Bronchial epithelial cell (primary cell): Measurements from ENCODE around the gene THEM5. TPM values are rescaled to one million over a fixed set of nuclear protein-coding genes. Genes with fewer than 3 reads are reported as not detected.

ENCODE experiments used
- DNase-seq: peaks from one replicate; pipeline ENCODE4 v3.0.0-alpha.2; 2010; ENCODE audit warnings: low read depth
- FAIRE-seq: peaks from 2 replicates; lab custom pipeline; 2011; peaks lifted over from hg19 to GRCh38; lab: Jason Lieb, UNC
- H3K27me3 ChIP-seq: 2 replicates; pipeline ENCODE4 v1.5.1; 2011; ENCODE audit warnings: low read length; ENCODE audit not compliant: control insufficient read depth, insufficient read depth
- H3K36me3 ChIP-seq: 2 replicates; pipeline ENCODE4 v1.5.1; 2011; ENCODE audit warnings: low read length; ENCODE audit not compliant: control insufficient read depth, insufficient read depth
- H3K4me3 ChIP-seq: 2 replicates; pipeline ENCODE4 v1.5.1; 2011; ENCODE audit warnings: mild to moderate bottlenecking, low read depth, low read length, control low read depth
- CTCF ChIP-seq: IDR thresholded peaks from 2 replicates; pipeline ENCODE4 v1.5.1; 2011; ENCODE audit warnings: mild to moderate bottlenecking, moderate library complexity, low read length, control low read depth, inconsistent platforms; ENCODE audit not compliant: insufficient read depth, severe bottlenecking
- total RNA-seq: library from RNA; depleted of rRNA; stranded (reverse); fragments of >200 nt; gene quantifications from 2 replicates; pipeline ENCODE4 v1.2.1, GENCODE V29; 2014

Gene THEM5
- total RNA-seq, 1 donor from 2014 or later: not detected

- H3K36me3 ChIP-seq: no peaks in the 10 kb centered on the region
- H3K4me3 ChIP-seq: no peak overlapping the region
- H3K27me3 ChIP-seq: no peaks in the 10 kb centered on the region
- no peak for TF ChIP-seq CTCF
- DNase-seq: no peak
- peak; percentile 83 for FAIRE-seq
Measured at GRCh38 chr1:151823175-151823574, 30.3 kb downstream of the THEM5 start.

GRCh38 chr1:151822404-151822803 is 31.1 kb downstream of the THEM5 start:
- Histone ChIP-seq H3K27me3 (no peaks in the 10 kb centered on the region), H3K4me3 (no peak overlapping the region), H3K36me3 (no peaks in the 10 kb centered on the region)
- DNase-seq (no peak), FAIRE-seq (no peak)
- TF ChIP-seq CTCF: no peak

- Histone ChIP-seq H3K36me3 (no peaks in the 10 kb centered on the region), H3K27me3 (no peaks in the 10 kb centered on the region), H3K4me3 (no peak overlapping the region)
- DNase-seq: no peak
- TF ChIP-seq CTCF: no peak
- no peak for FAIRE-seq
Measured at GRCh38 chr1:151820940-151821339, 32.6 kb downstream of the THEM5 start.

GRCh38 chr1:151819976-151820623 is 33.4 kb downstream of the THEM5 start:
- H3K27me3 ChIP-seq: no peaks in the 10 kb centered on the region
- no peak for TF ChIP-seq CTCF
- no peaks in the 10 kb centered on the region for H3K36me3 ChIP-seq
- no peak overlapping the region for H3K4me3 ChIP-seq
- peak; percentile 73 for DNase-seq
- peak; percentile 76 for FAIRE-seq

GRCh38 chr1:151819227-151819835 is 34.2 kb downstream of the THEM5 start:
- no peaks in the 10 kb centered on the region for H3K36me3 ChIP-seq
- peak; percentile 77 for FAIRE-seq
- peaks cover 3% of the 10 kb centered on the region for H3K27me3 ChIP-seq
- H3K4me3 ChIP-seq: no peak overlapping the region
- TF ChIP-seq CTCF: no peak
- no peak for DNase-seq
